D721Med (cell line): Measurements from ENCODE around the gene CASTOR1.

Source experiments
- DNase-seq: peaks from one replicate; pipeline ENCODE4 v3.0.0; 2011; ENCODE audit warnings: low spot score; ENCODE audit not compliant: insufficient read length
- FAIRE-seq: peaks from 2 replicates; lab custom pipeline; 2011; peaks lifted over from hg19 to GRCh38; lab: Jason Lieb, UNC
- CTCF ChIP-seq: IDR thresholded peaks from 2 replicates; pipeline ENCODE4 v1.5.1; 2012; ENCODE audit warnings: mild to moderate bottlenecking, control low read depth; ENCODE audit not compliant: insufficient read depth; ENCODE audit errors: missing control alignments

The CASTOR1 gene

DNA sequence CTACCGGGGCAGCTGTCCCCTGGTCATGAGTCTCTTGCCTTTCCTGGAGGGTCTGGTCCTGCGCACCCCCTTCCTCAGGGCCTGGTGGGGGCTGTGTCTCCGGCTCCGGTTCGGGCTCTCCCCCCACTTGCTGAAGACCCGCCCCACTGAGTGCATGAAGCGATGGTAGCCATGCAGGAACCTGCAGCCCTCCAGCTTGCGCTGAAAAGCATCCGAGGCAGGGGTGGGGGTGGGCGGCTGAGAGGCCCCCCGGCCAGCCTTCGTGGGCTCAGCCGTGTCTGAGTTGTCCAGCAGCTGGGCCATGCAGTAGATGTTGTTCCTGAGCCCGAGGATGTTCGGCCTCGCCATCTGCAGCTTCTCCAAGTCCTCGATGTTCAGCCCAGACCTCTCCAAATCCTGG, 25.4 kb downstream of the CASTOR1 start:
- TF ChIP-seq CTCF: no peak
- no peak for FAIRE-seq
- no peak for DNase-seq

- peak; percentile 67 for TF ChIP-seq CTCF
- DNase-seq: peak; percentile 44
- FAIRE-seq: no peak
These were observed 26.2 kb downstream of the CASTOR1 start for GRCh38 chr22:30262917-30263741.

- TF ChIP-seq CTCF: no peak
- FAIRE-seq: no peak
- no peak for DNase-seq
These were observed 27.2 kb downstream of the CASTOR1 start for GRCh38 chr22:30262112-30262511.

DNA sequence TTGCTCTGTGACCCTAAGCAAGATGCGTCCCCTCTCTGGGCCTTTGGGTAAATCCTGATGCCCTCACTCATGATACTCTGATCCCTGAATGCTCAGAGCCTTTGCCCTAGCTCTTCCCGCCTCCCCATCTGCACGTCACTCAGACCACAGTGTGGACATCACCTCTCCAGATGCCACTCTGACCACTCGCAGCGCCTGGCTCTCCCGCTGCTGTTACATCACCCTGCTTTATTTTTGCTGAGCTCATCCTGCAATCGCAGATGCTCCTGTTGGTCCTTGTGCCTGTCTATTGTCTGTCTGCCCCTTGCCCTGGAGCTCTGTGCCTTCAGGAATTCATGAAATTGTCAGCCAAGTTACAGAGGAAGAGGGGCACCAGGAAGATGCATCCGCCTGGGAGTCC, 28.2 kb downstream of the CASTOR1 start:
- DNase-seq (no peak), FAIRE-seq (no peak)
- no peak for TF ChIP-seq CTCF

DNA sequence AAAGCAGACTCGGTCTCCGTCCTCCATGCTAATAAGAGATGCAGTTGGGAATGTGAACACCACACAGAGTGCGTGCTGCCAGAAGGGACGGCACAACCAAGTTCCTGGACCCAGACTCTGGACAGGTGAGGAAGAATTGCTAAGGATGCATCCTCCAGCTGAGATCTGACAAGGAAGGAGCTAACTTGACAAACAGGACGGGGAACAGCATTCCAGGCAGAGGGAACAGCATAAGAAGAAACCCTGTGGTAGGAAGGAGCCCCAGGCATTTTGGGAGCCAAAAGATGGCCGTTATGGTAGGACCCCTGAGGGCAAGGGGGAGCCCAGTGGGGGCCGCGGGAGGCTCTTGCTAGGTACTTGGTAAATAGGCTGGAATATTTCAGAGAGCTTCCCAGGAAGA, 28.6 kb downstream of the CASTOR1 start:
- TF ChIP-seq CTCF: no peak
- no peak for DNase-seq
- FAIRE-seq: no peak

DNA sequence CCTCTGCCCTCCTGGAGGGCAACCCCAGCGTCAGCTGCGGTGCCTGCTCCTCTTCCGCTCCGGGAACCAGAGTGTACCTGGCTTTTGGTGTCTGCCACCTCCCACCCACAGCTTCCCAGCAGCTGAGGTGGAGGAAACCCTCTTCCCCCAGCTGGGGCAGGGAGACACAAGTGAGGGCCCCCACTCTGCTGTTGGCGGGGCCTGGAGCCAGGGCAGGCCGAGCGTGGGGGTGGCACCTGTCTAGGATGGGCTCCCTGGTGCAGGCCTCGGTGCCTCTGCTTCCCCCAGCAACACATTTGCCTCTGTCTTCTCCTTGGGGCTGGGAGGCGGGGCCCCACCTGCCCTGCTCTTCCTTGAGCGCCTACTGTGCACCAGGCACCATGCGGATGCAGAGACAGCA, 29.0 kb downstream of the CASTOR1 start:
- TF ChIP-seq CTCF: no peak
- no peak for FAIRE-seq

GRCh38 chr22:30254314-30254713, 35.0 kb downstream of the CASTOR1 start:
- no peak for TF ChIP-seq CTCF

More for the DNA sequence above, 29.0 kb downstream of the CASTOR1 start:
- no peak for DNase-seq

More at GRCh38 chr22:30254314-30254713, 35.0 kb downstream of the CASTOR1 start:
- no peak for DNase-seq
- no peak for FAIRE-seq
